ENCODE data around the gene DMC1. TPM values are rescaled to one million over a fixed set of nuclear protein-coding genes. Genes with fewer than 3 reads are reported as not detected.

The DMC1 gene
- total RNA-seq, 2 donors from 2014 or later: 4.2 to 6.8 TPM

DNA sequence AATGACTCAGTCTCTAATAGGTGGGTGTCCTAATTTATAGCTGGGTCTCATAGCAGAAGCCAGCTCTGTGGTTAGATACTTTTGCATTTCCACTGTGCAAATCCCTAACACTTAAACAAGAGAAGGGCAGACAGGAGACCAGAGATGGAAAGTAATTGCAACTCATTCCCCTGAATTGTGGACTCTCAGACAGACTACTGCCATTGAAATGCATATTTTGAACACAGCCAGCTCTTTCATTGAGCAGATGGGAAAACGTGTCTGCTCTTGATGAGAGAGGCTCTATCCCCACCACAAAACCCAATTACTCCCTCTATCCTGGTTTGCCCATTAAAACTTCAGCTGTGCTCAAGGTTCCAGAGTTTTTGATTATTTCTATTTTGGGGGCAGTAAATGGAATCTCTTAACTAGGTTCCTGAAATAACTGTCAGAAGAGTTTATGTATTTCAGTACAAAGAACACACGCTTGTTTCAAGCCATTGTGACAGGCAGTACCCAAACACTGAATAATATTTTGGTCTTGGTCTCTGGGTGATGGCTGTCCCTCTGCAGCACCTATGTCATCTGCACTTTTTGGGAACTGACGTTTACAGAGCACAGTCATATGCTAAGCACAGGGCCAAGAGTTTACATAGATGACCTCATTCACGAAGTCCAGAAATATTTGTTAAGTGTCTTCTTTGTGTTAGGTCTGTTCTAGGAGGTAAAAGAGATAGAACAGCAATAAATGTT lies 44.5 kb upstream of the DMC1 start:
- H3K27ac Mint-ChIP-seq: no peak overlapping the region
- 76 to 79% methylated on average over 4 of the region's 4 CpGs for WGBS, 2 experiments (ENCODE audit: insufficient coverage in 1 of 2, insufficient read length in 1 of 2)

DNA sequence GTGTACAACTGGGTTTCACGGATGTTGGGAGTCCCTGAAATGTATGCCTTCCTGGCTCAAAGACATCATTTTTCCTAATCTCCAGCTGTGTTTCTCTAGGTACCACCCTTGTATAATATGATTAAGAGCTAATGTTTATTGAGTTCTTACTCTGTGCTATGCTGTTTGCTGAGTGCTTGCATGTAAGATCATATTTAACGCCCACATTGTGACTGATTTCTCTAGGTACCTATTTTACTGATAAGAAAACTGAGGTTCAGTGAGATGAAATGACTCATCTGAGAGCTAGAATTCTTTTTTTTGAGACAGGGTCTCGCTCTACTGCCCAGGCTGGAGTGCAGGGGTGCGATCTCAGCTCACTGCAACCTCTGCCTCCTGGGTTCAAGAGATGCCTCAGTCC lies 43.6 kb upstream of the DMC1 start:
- H3K27ac ChIP-seq (ENCODE audit: low read depth, low read length): no peak overlapping the region
- Mint-ChIP-seq H3K36me3 (ENCODE audit: low read depth) (peaks cover 44% of the 10 kb centered on the region), H3K27ac (no peak overlapping the region), H3K4me1 (no peaks in the 10 kb centered on the region), H3K9me3 (peaks cover 8% of the 10 kb centered on the region), H3K4me3 (no peak overlapping the region), H3K27me3 (ENCODE audit: insufficient read depth) (no peaks in the 10 kb centered on the region)
- peaks cover 3% of the 10 kb centered on the region for H3K4me1 ChIP-seq (ENCODE audit: control insufficient read depth, insufficient read depth, low read length)
- DNase-seq: no peak
- no peak overlapping the region for H3K4me3 ChIP-seq (ENCODE audit: low read length)
- H3K9me3 ChIP-seq (ENCODE audit: control insufficient read depth, low read length): peaks cover 8% of the 10 kb centered on the region
- H3K27me3 ChIP-seq (ENCODE audit: control insufficient read depth, insufficient read depth, low read length, poor library complexity, severe bottlenecking): no peaks in the 10 kb centered on the region
- WGBS, 2 experiments (ENCODE audit: insufficient coverage in 1 of 2, insufficient read length in 1 of 2): 85 to 92% methylated on average over 4 of the region's 4 CpGs
- peaks cover 21% of the 10 kb centered on the region for H3K36me3 ChIP-seq (ENCODE audit: control insufficient read depth, insufficient read depth, low read length)
- no peak overlapping the region for H3K9ac ChIP-seq (ENCODE audit: extremely low read depth, low read length, poor library complexity, severe bottlenecking)
- TF ChIP-seq, protein P1, sequence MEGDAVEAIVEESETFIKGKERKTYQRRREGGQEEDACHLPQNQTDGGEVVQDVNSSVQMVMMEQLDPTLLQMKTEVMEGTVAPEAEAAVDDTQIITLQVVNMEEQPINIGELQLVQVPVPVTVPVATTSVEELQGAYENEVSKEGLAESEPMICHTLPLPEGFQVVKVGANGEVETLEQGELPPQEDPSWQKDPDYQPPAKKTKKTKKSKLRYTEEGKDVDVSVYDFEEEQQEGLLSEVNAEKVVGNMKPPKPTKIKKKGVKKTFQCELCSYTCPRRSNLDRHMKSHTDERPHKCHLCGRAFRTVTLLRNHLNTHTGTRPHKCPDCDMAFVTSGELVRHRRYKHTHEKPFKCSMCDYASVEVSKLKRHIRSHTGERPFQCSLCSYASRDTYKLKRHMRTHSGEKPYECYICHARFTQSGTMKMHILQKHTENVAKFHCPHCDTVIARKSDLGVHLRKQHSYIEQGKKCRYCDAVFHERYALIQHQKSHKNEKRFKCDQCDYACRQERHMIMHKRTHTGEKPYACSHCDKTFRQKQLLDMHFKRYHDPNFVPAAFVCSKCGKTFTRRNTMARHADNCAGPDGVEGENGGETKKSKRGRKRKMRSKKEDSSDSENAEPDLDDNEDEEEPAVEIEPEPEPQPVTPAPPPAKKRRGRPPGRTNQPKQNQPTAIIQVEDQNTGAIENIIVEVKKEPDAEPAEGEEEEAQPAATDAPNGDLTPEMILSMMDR (conservative IDR thresholded peaks at IDR 0.05): no peak

More for the DNA sequence above, 44.5 kb upstream of the DMC1 start:
- peaks cover 13% of the 10 kb centered on the region for H3K9me3 Mint-ChIP-seq
- no peak for DNase-seq
- TF ChIP-seq, protein P1 (conservative IDR thresholded peaks at IDR 0.05): no peak
- H3K36me3 Mint-ChIP-seq (ENCODE audit: low read depth): peaks cover 52% of the 10 kb centered on the region
- H3K4me1 ChIP-seq (ENCODE audit: control insufficient read depth, insufficient read depth, low read length): peaks cover 3% of the 10 kb centered on the region
- peaks cover 12% of the 10 kb centered on the region for H3K9me3 ChIP-seq (ENCODE audit: control insufficient read depth, low read length)
- H3K36me3 ChIP-seq (ENCODE audit: control insufficient read depth, insufficient read depth, low read length): peaks cover 29% of the 10 kb centered on the region
- H3K9ac ChIP-seq (ENCODE audit: extremely low read depth, low read length, poor library complexity, severe bottlenecking): no peak overlapping the region
- no peaks in the 10 kb centered on the region for H3K4me1 Mint-ChIP-seq
- H3K4me3 ChIP-seq (ENCODE audit: low read length): no peak overlapping the region
- H3K27me3 ChIP-seq (ENCODE audit: control insufficient read depth, insufficient read depth, low read length, poor library complexity, severe bottlenecking): no peaks in the 10 kb centered on the region
- H3K27ac ChIP-seq (ENCODE audit: low read depth, low read length): no peak overlapping the region
- H3K27me3 Mint-ChIP-seq (ENCODE audit: insufficient read depth): no peaks in the 10 kb centered on the region
- no peak overlapping the region for H3K4me3 Mint-ChIP-seq

DNA sequence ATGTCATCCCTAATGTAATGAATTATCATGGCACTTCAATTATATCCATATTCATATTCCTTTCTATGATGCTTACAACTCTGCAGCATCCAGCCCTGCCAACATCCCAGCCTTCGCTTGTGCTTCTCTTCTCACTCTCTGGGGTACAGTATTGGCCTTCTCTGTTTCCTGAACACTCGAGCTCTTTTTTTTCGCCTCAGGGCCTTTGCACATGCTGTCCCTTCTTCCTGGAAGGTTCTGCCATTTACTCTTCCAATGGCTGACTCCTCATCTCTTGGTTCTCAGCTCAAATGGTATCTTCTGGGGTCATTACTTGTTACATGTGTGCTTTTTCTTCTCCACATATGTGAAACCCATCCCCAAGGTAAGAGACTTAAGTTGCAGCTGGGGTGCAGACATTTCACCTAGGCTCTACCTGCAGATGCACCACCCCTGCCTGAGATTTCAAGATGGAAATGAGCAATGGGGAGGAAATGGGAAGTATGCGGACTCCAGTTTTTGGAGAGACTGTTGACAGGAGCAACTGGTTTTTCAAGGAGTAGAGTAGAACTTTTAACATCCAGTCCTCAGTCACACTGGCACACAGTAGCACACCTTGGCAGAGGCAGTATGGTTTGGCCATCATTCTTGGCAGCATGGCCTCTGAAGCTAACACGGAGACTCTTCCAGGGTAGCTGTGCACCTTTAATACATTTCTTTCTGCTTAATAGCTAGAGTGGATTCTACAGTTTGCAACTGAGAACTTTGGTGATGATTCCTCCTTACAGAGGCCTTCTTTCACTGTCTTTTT lies 42.4 kb upstream of the DMC1 start:
- Histone ChIP-seq H3K9me3 (ENCODE audit: control insufficient read depth, low read length) (no peaks in the 10 kb centered on the region), H3K9ac (ENCODE audit: extremely low read depth, low read length, poor library complexity, severe bottlenecking) (no peak overlapping the region), H3K27ac (ENCODE audit: low read depth, low read length) (no peak overlapping the region), H3K27me3 (ENCODE audit: control insufficient read depth, insufficient read depth, low read length, poor library complexity, severe bottlenecking) (no peaks in the 10 kb centered on the region), H3K4me1 (ENCODE audit: control insufficient read depth, insufficient read depth, low read length) (peaks cover 3% of the 10 kb centered on the region), H3K4me3 (ENCODE audit: low read length) (no peak overlapping the region), H3K36me3 (ENCODE audit: control insufficient read depth, insufficient read depth, low read length) (peaks cover 9% of the 10 kb centered on the region)
- Mint-ChIP-seq H3K27ac (no peak overlapping the region), H3K36me3 (ENCODE audit: low read depth) (peaks cover 33% of the 10 kb centered on the region), H3K4me3 (no peak overlapping the region), H3K27me3 (ENCODE audit: insufficient read depth) (no peaks in the 10 kb centered on the region), H3K9me3 (no peaks in the 10 kb centered on the region), H3K4me1 (no peaks in the 10 kb centered on the region)
- whole genome bisulfite sequencing, 2 experiments (ENCODE audit: insufficient coverage in 1 of 2, insufficient read length in 1 of 2): 89 to 94% methylated on average over 5 of the region's 5 CpGs
- TF ChIP-seq, protein P1 (conservative IDR thresholded peaks at IDR 0.05): no peak
- no peak for DNase-seq
